K562 (cell line): ENCODE results near the gene MACROD2. TPM values are rescaled to one million over a fixed set of nuclear protein-coding genes. Genes with fewer than 3 reads are reported as not detected.
"Not testable (repeated sequence)": the region's sequence is repeated elsewhere in the genome, so short reads cannot be mapped to it uniquely, and the experiment has no call there.

Experiments used
- ATAC-seq: fragments of 200-7000 bp; cut with Tn5 transposase; 3 replicates; pipeline ENCODE4 v1.9.1; 2020; ENCODE audit warnings: moderate library complexity
- BruUV-seq: library from RNA; stranded (reverse); fragments of 400-500 nt; replicated peaks from 2 replicates; lab custom pipeline; 2021; lab: Mats Ljungman, UMichigan
- CTCF ChIA-PET: fragments of 300-600 bp; formaldehyde crosslinking; extraction: SDS; loops from one replicate; lab custom pipeline; 2021; ENCODE audit warnings: low intra/inter-chr PET ratio; lab: Yijun Ruan, JAX
- POLR2A ChIA-PET: fragments of 300-600, 350-650 bp; sonication (Branson Sonifier 250); formaldehyde crosslinking; extraction: SDS; loops from one replicate; lab custom pipeline; 2021; ENCODE audit warnings: antibody characterized with exemption, inconsistent platforms; lab: Yijun Ruan, JAX
- DNase-seq, 4 experiments: peaks; one replicate each; pipeline versions ENCODE4 v3.0.0 to v3.0.0-alpha.2; 2011 to 2018; ENCODE audit warnings: low spot score in 3 of 4, mixed read lengths in 3 of 4; ENCODE audit errors: extremely low read depth in 1 of 4
- FAIRE-seq: peaks from 2 replicates; lab custom pipeline; 2011; peaks lifted over from hg19 to GRCh38; lab: Jason Lieb, UNC
- H2AFZ ChIP-seq: 2 replicates; pipeline ENCODE4 v1.6.0; 2011; ENCODE audit warnings: low read depth, low read length, control low read depth, inconsistent platforms
- H3K27ac ChIP-seq: fragments of 200-600 bp; 3 replicates; pipeline ENCODE4 v1.8.0; 2011; ENCODE audit warnings: low read depth, mild to moderate bottlenecking, control low read depth, inconsistent platforms, low read length, moderate library complexity, mixed read lengths; ENCODE audit errors: extremely low read depth
- H3K27me3 ChIP-seq, 2 experiments: fragments of 300-600 bp in 1 of 2; 2 replicates in 1 of 2; 3 replicates in 1 of 2; pipeline versions ENCODE4 v1.6.0 to v1.8.0; 2011; ENCODE audit warnings: inconsistent platforms in 2 of 2, low read length in 2 of 2, mild to moderate bottlenecking in 1 of 2, mixed read lengths in 1 of 2, moderate library complexity in 1 of 2; ENCODE audit not compliant: control insufficient read depth in 2 of 2, insufficient read depth in 2 of 2
- H3K36me3 ChIP-seq: fragments of 300-600 bp; 3 replicates; pipeline ENCODE4 v1.8.0; 2011; ENCODE audit warnings: mild to moderate bottlenecking, low read length, inconsistent platforms; ENCODE audit not compliant: control insufficient read depth, insufficient read depth
- H3K4me1 ChIP-seq, 2 experiments: fragments of 200-600 bp in 1 of 2; replicated peaks in 1 of 2; 2 replicates in 1 of 2; 3 replicates in 1 of 2; pipeline versions ENCODE4 v1.5.1 to v1.8.0; 2011; ENCODE audit warnings: inconsistent platforms in 2 of 2, low read length in 2 of 2, mild to moderate bottlenecking in 1 of 2, mixed read lengths in 1 of 2, moderate library complexity in 1 of 2; ENCODE audit not compliant: control insufficient read depth in 2 of 2, insufficient read depth in 2 of 2
- H3K4me2 ChIP-seq: 2 replicates; pipeline ENCODE4 v1.6.1; 2011; ENCODE audit warnings: low read length, control low read depth, inconsistent platforms, mixed read lengths; ENCODE audit not compliant: insufficient read depth
- H3K4me3 ChIP-seq: fragments of 200-600 bp; sonication (generic), shearing (Covaris generic); 2 replicates; pipeline ENCODE4 v1.5.1; 2016; ENCODE audit warnings: control low read depth, inconsistent platforms
- H3K79me2 ChIP-seq: fragments of 200-600 bp; 3 replicates; pipeline ENCODE4 v1.8.0; 2011; ENCODE audit warnings: low read length, inconsistent platforms; ENCODE audit not compliant: control insufficient read depth, insufficient read depth
- H3K9ac ChIP-seq, 2 experiments: 2 replicates each; pipeline versions ENCODE4 v1.6.0 to v1.6.1; 2011; ENCODE audit warnings: low read depth in 2 of 2, low read length in 2 of 2, control low read depth in 1 of 2, inconsistent platforms in 1 of 2, mild to moderate bottlenecking in 1 of 2, mixed read lengths in 1 of 2; ENCODE audit not compliant: insufficient read depth in 1 of 2
- H3K9me1 ChIP-seq: one replicate; pipeline ENCODE4 v1.6.0; 2011; ENCODE audit warnings: inconsistent platforms, mild to moderate bottlenecking, low read length, moderate library complexity; ENCODE audit not compliant: control insufficient read depth, insufficient read depth
- H3K9me3 ChIP-seq: replicated peaks from 2 replicates; pipeline ENCODE4 v1.5.1; 2011; ENCODE audit warnings: low read depth, low read length, inconsistent platforms; ENCODE audit not compliant: control insufficient read depth, insufficient read depth
- H4K20me1 ChIP-seq: replicated peaks from 2 replicates; pipeline ENCODE4 v1.6.1; 2011; ENCODE audit warnings: low read length, inconsistent platforms, mixed read lengths; ENCODE audit not compliant: control insufficient read depth, insufficient read depth
- GTF2B ChIP-seq: IDR thresholded peaks from 2 replicates; pipeline ENCODE4 v1.6.1; 2011; ENCODE audit not compliant: insufficient read length; ENCODE audit errors: extremely low read depth
- RBM25 ChIP-seq: fragments of 200-400 bp; formaldehyde crosslinking; IDR thresholded peaks from 2 replicates; pipeline ENCODE4 v1.6.1; 2018; ENCODE audit warnings: low read length, low read depth, moderate library complexity; ENCODE audit not compliant: severe bottlenecking
- SMAD2 ChIP-seq: fragments of 150-350 bp; IDR thresholded peaks from 2 replicates; pipeline ENCODE4 v1.6.1; 2014; ENCODE audit warnings: low read depth, mild to moderate bottlenecking, low read length
- ZC3H4 ChIP-seq: sonication (generic); formaldehyde crosslinking; IDR thresholded peaks from 2 replicates; pipeline ENCODE4 v1.9.0; 2021; ENCODE audit warnings: missing genetic modification reagents, borderline replicate concordance
- ZNF511 ChIP-seq: sonication (generic); formaldehyde crosslinking; IDR thresholded peaks from 2 replicates; pipeline ENCODE4 v1.8.0; 2022; ENCODE audit warnings: mild to moderate bottlenecking, missing genetic modification reagents
- WGBS: fragments of 100-300 bp; shearing (Covaris generic); methylation state at CpG from one replicate; pipeline ENCODE4 v1.1.6; 2016; ENCODE audit warnings: low coverage, mixed read lengths; ENCODE audit not compliant: insufficient coverage; ENCODE audit errors: missing lambda C conversion rate; 5-methylcytosine and 5-hydroxymethylcytosine counted together
- in situ Hi-C: fragments of 300-500 bp; cut with MboI; formaldehyde crosslinking; loops from 4 replicates; pipeline ENCODE4 v1.15.0; 2018; ENCODE audit warnings: inconsistent platforms, mixed read lengths
- intact Hi-C: fragments of 100-400 bp; cut with micrococcal nuclease; formaldehyde crosslinking; loops from 2 replicates; pipeline ENCODE4 v1.14.2; 2022
- polyA plus RNA-seq, 8 experiments: library from polyadenylated mRNA; depleted of rRNA in 4 of 8; stranded (reverse) in 5 of 8; unstranded in 3 of 8; fragments of >200 nt; fragmentation: Nextera tagmentation in 2 of 8; fragmentation: Illumina TruSeq in 1 of 8; extraction: Ambion mirVana in 2 of 8; extraction: Trizol in 1 of 8; gene quantifications; 2 replicates each; pipeline versions ENCODE4 v1.2.1 to v1.2.3, GENCODE V29; 2011 to 2014; ENCODE audit warnings: inconsistent platforms in 1 of 8, missing spikeins in 1 of 8
- total RNA-seq, 7 experiments: library from RNA; depleted of rRNA in 6 of 7; stranded (reverse); fragments of >200 nt in 6 of 7; fragmentation: Illumina TruSeq in 2 of 7; extraction: Trizol in 2 of 7; gene quantifications; 2 replicates each; pipeline versions ENCODE4 v1.2.1 to v1.2.3, GENCODE V29; 2011 to 2021; ENCODE audit warnings: low replicate concordance in 1 of 7

MACROD2 gene
- total and polyA plus RNA-seq, 9 of the 15 experiments (the other 6 are each of a cell fraction or from before 2014, with no cell fraction given): not detected

GRCh38 chr20:15977758-15978157 lies 1982.4 kb downstream of the MACROD2 start:
- intact Hi-C loops (no loop called here), in situ Hi-C loops (no loop called here)
- Histone ChIP-seq H2AFZ (no peak overlapping the region), H3K27ac (no peak overlapping the region), H3K4me2 (no peak overlapping the region), H3K27me3 (no peaks in the 10 kb centered on the region), H3K4me3 (no peak overlapping the region), H3K9me1 (no peaks in the 10 kb centered on the region), H3K9ac (no peak overlapping the region), H4K20me1 (no peaks in the 10 kb centered on the region), H3K9me3 (no peaks in the 10 kb centered on the region), H3K36me3 (no peaks in the 10 kb centered on the region), H3K79me2 (no peaks in the 10 kb centered on the region), H3K4me1 (no peaks in the 10 kb centered on the region)
- WGBS: 0% methylated on average over 1 of the region's 1 CpG
- POLR2A ChIA-PET: no interaction called here
- DNase-seq: no peak
- no peak for FAIRE-seq
- no peak for TF ChIP-seq ZNF511 (CRISPR knock-in tag)
- TF ChIP-seq RBM25: no peak
- TF ChIP-seq SMAD2: no peak
- TF ChIP-seq ZC3H4 (CRISPR knock-in tag): no peak
- TF ChIP-seq GTF2B: no peak
- CTCF ChIA-PET: no interaction called here
- BruUV-seq: no TSS peak
- ATAC-seq: no peak

GRCh38 chr20:15985494-15986368 lies 1990.4 kb downstream of the MACROD2 start:
- H3K9me3 ChIP-seq, in situ Hi-C loops, H2AFZ ChIP-seq, H3K4me1 ChIP-seq, FAIRE-seq, H4K20me1 ChIP-seq, H3K4me2 ChIP-seq, CTCF ChIA-PET, ATAC-seq, H3K4me3 ChIP-seq, DNase-seq, H3K27me3 ChIP-seq, H3K79me2 ChIP-seq, H3K36me3 ChIP-seq, H3K9ac ChIP-seq, POLR2A ChIA-PET, H3K9me1 ChIP-seq, intact Hi-C loops, BruUV-seq, H3K27ac ChIP-seq: not testable (repeated sequence)
- WGBS: under 1% methylated on average over 21 of the region's 26 CpGs
